Hindlimb muscle (tissue), 1 donor: ENCODE measurements around the gene LTC4S. TPM values are rescaled to one million over a fixed set of nuclear protein-coding genes. Genes with fewer than 3 reads are reported as not detected.

Experiments used
- DNase-seq: peaks from one replicate; pipeline ENCODE4 v3.0.0-alpha.2; 2013
- polyA plus RNA-seq: library from polyadenylated mRNA; unstranded; fragments of 120-200 nt; gene quantifications from one replicate; pipeline ENCODE4 v1.2.1, GENCODE V29; 2013; ENCODE audit not compliant: insufficient read length

LTC4S gene
- polyA plus RNA-seq, 1 donor: 2.8 TPM

DNA sequence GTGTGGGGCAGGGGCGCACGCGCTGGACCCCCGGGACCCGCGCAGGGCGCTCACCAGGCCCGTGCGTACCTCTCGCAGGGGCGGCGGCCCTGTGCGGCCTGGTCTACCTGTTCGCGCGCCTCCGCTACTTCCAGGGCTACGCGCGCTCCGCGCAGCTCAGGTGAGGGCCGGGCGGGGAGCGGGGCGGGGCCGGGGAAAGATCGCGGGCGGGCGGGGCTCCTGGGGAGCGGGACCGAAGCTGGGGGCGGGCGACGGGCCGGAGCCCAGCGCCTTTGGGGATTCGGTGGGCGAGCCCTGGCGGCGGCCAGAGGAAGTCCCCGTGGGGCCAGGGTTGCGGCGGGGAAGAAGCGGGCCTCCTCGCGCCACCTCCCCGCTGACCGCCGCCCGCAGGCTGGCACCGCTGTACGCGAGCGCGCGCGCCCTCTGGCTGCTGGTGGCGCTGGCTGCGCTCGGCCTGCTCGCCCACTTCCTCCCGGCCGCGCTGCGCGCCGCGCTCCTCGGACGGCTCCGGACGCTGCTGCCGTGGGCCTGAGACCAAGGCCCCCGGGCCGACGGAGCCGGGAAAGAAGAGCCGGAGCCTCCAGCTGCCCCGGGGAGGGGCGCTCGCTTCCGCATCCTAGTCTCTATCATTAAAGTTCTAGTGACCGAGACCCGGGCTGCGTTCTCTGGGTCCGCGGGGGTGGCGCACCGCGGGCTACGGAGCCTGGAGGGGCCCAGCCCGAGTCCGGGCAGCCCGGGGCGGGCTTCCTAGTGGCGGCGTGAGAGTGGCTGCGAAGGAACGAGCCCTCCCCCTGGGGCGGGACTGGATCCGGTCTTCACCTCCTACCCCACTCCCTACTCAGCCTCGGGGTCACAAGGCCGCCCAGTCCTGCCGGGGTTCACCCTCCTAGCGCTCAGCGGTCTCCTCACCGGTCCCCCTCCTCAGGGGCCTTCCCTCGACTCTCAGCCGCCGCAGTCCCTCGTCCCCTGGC is 2.4 kb downstream of the LTC4S start:
- DNase-seq: peak; percentile 85

DNA sequence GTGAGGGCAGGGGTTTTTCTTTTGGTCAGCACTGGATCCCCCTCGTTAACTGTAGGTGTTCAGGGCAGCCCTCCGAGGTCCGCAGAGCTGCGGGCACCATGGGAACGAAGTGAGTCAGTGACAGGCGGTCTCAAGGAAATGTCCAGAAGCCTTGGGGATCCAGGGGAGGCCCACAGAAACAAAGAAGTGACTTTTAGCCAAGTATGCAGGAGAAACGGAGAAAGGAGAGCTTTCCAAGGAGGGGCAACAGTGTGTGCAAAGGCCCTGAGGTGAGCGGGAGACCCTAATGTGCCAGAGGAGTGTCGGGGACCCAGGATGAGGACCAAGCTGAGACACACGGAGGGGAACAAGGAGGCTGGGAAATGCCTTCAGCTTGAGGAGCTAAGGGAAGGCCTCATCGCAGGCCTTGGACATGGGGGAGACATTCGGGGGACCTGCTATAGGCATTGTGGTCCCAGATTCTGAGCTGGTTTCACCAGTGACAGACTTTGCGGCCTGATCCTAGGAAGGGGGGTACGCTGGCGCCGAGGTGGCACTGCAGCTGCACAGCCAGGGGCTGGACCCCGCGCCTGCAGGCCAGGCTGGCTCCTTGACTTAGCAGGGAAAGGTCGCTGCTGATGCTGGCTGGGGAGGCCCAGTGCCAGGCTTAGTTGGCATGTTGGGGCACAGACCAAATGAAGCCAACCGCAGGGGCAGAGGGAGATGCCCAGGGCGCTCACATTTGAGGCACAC is 3.3 kb downstream of the LTC4S start:
- DNase-seq: no peak

DNA sequence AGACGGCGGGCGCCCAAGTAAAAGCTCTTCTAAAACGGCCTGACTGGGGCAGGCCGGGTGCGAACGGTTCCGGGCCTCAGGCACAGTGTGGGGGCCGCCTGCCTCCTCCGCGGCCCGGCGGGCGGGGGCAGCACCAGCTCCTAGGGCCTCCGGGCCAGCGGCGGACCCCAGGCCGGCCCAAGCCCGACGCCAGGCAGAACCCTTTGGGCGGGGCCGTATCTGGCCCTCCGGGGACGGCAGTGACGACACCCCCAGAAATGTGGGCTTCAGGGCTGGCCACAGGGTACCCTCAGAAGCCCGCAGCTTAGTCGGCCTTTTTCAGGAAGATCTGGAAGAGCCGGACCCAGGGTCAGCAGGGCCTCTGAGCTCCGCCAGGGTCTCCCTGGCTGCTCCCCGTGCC is 4.0 kb downstream of the LTC4S start:
- no peak for DNase-seq

- no peak for DNase-seq
Measured at GRCh38 chr5:179798144-179798770, 4.5 kb downstream of the LTC4S start.

DNA sequence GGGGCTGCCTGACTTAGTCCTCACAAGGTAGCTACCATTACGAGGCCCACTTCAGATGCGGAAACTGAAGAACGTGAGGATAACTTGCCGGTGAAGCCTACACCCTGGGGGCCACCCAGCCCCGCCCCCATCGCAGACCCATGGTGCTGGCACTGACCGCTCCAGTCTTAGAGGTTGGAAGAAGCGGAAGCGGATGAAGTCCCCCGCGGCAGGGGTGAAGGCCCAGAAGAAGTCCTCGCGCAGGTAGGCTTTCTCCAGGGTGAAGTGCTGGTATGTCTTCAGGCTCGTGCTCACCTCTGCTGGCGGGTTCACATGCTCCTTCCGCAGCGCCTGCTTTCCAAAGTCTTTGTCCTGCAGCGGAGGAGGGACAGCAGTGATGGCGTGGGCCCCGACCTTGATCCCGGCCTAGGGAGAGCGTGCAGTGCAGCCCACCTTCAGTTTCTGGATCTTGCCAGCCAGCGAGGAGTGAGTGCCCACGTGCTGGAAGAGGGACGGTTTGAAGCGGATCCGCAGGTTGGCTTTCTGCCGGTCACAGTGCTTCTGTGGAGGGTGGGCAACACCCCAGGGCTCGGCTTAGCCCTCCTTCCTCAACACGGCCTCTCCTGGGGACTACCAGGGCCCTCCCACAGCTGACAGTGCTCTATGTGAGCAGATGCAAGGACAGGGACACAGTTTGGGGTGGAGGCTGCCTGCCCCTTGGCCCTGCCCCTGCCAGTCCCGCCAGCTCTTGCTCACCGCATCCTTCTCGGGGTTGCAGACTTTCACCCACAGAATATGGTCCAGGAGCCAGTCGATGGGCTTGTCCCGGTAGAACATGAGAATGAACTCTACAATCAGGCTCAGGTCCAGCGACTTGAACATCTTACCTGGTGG is 5.2 kb downstream of the LTC4S start:
- no peak for DNase-seq

DNA sequence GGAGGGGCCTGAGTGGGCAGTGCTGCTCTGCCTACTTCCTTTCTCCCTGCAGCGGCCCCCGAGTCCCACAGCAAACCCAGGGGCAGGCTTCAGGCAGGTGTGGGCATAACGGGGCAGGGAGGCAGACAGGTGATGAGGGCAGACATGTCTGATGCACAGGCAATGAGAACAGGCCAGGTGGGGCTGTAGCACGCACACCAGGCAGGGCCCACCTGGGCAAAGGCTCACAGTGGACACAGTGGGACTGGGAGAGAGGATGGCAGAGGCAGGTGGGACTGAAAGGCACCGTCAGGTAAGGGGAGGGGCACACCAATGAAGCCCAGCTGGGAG is 5.8 kb downstream of the LTC4S start:
- no peak for DNase-seq

DNA sequence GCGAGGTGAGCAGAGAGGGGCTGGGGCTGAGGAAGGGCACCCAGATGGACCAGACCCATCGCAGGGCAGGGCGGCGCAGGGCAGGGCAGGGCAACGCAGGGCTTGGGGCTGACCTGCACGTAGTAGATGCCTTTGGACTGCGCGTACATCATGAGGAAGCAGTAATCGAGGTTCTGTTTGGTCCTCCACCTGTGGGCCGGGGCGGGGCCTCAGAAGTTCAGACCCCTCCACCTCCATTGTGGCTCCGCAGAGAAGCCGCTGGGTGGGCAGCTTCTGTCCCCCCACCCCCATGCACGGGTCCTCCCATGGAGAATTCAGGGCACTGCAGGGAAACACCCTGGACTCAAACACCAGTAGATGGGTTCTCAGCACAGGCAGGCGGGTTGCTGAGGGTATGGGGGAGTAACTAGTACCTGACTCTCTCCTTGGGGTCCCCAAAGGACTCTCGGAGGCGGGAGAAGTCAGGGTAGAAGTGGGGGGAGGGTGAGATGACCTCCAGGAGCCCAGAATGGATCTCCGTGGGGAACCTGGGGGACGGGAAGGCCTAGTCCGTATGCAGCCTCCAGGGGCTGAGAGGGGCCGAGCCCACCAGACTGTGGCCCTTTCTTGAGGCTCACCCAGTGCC is 6.4 kb downstream of the LTC4S start:
- DNase-seq: no peak

GRCh38 chr5:179800696-179801201 is 7.0 kb downstream of the LTC4S start:
- DNase-seq: no peak

DNA sequence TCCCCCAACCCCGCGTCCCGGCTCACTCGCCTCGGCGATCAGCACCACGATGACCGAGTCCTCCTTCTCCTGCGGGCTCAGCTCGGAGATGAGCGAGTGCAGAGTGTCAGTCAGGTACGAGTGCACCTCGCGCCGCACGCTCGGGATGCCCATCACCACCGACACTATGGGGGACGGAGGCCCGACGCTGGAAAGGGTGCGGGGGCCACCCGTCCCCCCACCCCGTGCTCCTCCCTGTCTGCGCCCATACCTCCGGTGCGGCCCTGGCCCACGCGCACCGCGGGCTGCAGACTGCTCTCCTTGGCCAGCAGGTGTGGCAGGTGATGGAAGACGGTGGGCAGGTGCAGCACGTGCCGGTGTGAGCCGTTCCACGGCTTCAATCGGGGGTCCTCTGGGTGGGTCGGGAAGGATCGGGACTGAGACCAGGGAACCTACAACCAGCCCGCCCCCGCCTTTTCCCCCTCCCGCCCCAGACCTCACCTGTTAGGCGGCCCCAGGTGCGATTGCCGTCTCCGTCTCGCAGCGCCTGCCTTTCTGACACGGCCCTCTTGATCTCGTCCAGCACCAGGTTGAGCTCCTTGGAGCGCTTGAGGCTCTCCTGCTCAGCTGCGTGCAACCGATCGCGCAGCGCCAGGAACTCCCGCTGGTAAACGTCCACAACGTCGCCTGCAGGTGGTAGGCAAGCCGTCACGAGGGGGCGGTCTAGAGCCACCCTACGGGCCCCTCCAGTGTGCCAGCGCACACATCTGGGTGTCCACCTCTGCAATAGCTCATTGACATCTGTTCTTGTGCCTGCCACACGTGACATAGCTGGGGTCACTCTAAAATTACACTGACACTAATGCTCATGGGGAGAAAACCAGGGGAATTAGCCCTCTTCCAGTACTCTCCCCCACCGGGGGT is 7.8 kb downstream of the LTC4S start:
- no peak for DNase-seq

- DNase-seq: no peak
Measured at GRCh38 chr5:179802207-179802883, 8.6 kb downstream of the LTC4S start.

DNA sequence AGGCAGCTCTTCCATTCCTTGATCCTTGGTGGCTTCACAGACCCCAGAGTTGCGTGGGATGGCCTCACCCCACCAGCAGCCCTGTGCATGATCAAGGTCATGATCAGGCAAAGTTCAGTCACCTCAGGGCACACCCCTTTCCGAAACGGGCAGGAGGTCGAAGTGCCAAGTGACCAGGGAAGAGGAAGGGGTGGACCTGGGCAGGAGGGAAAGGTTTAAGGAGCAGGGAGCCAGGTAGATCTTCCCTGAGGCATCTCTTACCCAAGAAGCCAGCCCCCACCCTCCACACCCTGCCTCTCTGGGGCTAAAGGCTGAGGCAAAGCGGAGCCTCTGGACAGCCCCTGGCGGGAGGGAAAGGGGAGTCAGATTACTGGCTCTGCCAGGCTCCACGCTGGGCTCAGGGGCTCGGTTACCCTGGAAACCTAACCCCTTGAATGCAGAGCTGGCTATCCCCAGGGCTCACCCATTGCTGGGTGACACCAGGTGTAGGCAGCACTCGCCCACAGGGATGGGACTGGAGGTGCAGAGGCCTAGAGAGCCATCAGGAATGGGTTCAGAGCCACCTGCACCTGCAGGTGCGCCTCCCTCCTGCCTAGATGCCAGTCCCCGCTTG is 9.3 kb downstream of the LTC4S start:
- DNase-seq: no peak

DNA sequence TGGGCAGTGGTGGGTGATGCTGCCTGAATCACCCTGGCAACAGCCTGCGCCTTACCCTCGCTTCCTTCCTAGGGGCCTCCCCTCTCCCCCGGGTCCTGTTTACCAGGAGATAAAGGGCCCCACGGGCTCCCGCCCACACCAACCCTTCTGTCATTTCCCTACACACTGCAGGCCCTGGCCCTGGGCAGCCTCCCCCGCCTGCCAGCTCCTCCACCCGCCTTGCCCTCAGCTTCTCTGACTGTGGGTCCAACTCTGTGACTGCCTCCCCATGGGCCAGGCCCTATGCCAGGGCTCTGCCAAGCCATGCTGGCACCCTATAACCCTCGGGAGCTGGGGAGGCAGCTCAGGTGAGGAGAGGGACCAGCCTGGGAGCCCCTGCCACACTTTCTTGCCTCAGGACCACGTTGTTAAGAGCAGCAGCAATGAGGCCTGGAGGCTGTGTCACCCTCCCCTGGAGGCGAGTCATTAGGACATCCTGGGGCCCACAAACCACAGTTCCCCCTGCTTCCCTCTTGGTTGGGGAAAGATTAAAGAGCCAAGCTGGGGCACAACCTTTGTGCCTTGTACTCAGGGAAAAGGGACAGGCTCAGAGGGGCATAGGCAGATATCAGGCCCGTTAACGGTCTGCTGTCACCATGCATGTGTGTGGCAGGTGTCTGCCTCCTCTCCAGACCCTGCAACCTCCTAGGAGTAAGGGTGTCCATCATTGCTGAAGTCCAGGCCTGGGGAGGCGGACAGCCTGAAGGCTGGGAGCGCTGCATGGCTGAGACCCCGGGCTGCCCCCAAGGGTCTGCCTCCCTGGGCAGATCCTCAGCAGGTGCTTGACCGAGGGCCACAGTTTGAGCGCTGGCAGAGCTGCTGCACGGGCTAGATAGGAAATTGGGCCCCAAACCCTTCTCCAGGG is 10.1 kb downstream of the LTC4S start:
- DNase-seq: no peak

DNA sequence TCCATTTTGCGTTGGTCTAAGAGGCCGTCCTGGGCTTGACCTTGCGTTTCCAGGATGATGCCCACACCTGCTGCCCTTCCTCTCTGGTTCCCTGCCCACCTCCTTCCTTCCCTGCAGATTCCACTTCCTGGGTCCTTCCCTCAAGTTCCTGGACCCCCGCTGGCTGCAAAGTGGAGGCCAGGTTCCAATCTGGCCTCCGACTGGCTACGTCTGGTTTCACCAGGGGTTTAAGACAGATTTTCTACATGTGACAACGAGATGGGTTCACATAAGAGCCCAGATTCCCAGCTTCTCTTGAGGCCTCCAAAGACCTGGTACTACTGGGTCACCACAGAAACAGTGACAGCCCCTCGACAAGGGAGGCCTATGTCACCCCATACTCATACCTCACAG is 10.8 kb downstream of the LTC4S start:
- no peak for DNase-seq

- no peak for DNase-seq
Measured at GRCh38 chr5:179805070-179805528, 11.3 kb downstream of the LTC4S start.

DNA sequence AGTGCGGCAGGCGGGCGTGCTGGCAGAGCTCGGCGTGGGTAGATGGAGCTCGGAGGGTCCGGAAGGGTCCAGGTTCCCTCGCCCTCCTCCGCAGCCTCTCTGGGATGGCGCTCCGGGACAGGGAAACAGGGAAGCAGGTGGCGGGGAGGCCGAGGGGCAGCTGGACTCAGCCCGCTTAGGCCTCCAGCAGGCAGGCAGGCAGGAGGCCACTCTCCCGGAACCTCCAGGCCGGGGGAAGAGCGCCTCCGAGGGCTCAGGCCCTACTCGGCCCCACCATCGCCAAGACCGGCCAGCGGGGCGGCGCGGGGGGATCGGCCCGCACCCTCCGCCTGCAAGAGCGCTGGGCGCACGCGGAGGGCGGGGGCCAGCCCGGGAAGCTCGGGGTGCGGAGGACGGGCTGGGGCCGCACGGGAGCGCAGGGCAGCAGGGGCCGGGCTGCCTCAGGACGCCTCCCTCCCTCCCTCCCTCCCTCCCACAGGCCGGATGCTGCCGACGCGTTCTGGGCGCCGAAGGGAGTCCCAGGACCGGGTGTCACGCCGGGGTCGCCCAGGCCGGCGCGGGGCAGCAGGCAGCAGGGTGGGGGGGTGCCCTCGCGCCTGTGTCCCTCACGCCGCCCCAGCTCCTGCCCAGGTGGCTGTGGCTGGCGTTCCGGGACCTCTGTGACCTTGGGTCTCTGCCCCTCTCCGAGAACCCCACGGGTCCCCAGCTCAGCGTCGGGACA is 11.9 kb downstream of the LTC4S start:
- DNase-seq: no peak

DNA sequence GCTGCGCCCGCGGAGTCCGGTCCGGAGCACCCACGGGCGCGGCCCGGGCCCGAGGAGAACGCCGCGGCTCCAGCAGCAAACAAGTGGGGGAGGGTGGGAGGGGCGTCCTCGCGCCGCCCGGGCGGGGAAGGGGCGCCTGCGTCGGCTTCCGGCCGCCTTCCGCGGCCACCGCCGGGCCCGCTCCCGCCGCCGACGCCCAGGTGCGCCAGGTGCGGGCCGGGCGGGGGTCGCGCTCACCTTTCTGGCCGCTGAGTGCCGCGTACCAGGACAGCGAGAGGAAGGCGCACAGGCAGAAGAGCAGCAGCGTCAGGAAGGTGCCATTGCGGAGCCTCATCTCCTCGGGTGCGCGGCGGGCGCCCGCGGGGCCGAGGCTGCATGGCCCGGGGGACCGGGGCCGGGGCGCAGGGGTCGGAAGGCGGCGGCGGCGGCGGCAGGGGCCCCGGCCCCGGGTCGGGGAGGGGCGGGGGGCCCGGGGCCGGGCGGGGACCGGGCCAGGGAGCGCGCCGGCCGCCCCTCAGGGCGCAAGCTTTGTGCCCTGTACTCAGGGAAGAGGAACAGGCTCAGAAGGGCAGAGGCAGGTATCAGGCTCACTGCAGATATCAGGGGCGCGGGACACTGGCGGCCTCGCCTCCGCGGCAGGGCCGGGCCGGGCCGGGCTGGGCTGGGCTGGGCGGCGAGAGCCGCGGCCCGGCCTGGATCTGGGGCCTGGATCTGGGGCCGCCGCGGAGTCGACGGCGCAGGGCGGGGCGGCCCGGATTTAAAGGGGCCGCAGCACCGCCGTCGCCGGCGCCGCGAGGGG is 12.7 kb downstream of the LTC4S start, which contains the start of gene MGAT4B:
Gene MGAT4B, minus strand, starts transcription at position 617 of the 799 bp plus-strand sequence. Its CDS starts 283 bp downstream, at position 334.
- DNase-seq: peak; percentile 89
